B cell (primary cell): ENCODE measurements around the gene KCNJ14. TPM values are rescaled to one million over a fixed set of nuclear protein-coding genes. Genes with fewer than 3 reads are reported as not detected.

Experiments used
- ATAC-seq: fragments of 200-7000 bp; cut with Tn5 transposase; one replicate; pipeline ENCODE4 v1.10.0; 2021; ENCODE audit warnings: low read depth, mild to moderate bottlenecking, moderate number of reproducible peaks, moderate library complexity
- CTCF ChIA-PET: fragments of 350-600 bp; sonication (Branson Sonifier 250); formaldehyde crosslinking; loops from one replicate; lab custom pipeline; 2021; ENCODE audit warnings: antibody characterized with exemption, inconsistent platforms; lab: Charles Lee
- POLR2A ChIA-PET: fragments of 350-600 bp; sonication (Branson Sonifier 250); formaldehyde crosslinking; loops from one replicate; lab custom pipeline; 2021; ENCODE audit warnings: antibody characterized with exemption; lab: Charles Lee
- DNase-seq: peaks from one replicate; pipeline ENCODE4 v3.0.0; 2013
- H2AFZ ChIP-seq: 2 replicates; pipeline ENCODE4 v1.6.1; 2012; ENCODE audit warnings: mild to moderate bottlenecking, low read depth, low read length; ENCODE audit not compliant: insufficient read depth, poor library complexity, severe bottlenecking
- H3K27ac ChIP-seq, 2 donors: 1 replicate in 1 of 2; 2 replicates in 1 of 2; pipeline ENCODE4 v1.5.1; 2012 to 2013; ENCODE audit warnings: low read length in 2 of 2, mild to moderate bottlenecking in 2 of 2, moderate library complexity in 1 of 2
- H3K27me3 ChIP-seq, 4 experiments: fragments of 200-600 bp in 1 of 4; sonication (generic) in 1 of 4; replicated peaks in 1 of 4; 1 replicate in 2 of 4; 2 replicates in 2 of 4; pipeline versions ENCODE4 v1.6.1 to v1.7.0; 2013 to 2016; ENCODE audit warnings: low read length in 3 of 4, mild to moderate bottlenecking in 2 of 4, mixed read lengths in 1 of 4, moderate library complexity in 1 of 4; ENCODE audit not compliant: insufficient read depth in 4 of 4, control insufficient read depth in 3 of 4; ENCODE audit errors: control extremely low read depth in 1 of 4
- H3K36me3 ChIP-seq, 2 experiments: replicated peaks in 1 of 2; 1 replicate in 1 of 2; 2 replicates in 1 of 2; pipeline versions ENCODE4 v1.6.1 to v1.7.1; 2013; ENCODE audit warnings: low read length in 1 of 2; ENCODE audit not compliant: insufficient read depth in 2 of 2, control insufficient read depth in 1 of 2; ENCODE audit errors: control extremely low read depth in 1 of 2, extremely low read depth in 1 of 2
- H3K4me1 ChIP-seq, 2 donors: fragments of 200-600 bp in 1 of 2; sonication (generic) in 1 of 2; 1 replicate in 1 of 2; 2 replicates in 1 of 2; pipeline versions ENCODE4 v1.5.1 to v1.6.1; 2013 to 2017; ENCODE audit warnings: low read length in 2 of 2; ENCODE audit not compliant: control insufficient read depth in 2 of 2, insufficient read depth in 2 of 2
- H3K4me2 ChIP-seq: replicated peaks from 2 replicates; pipeline ENCODE3; 2012; ENCODE audit warnings: mild to moderate bottlenecking, low read depth, low read length; ENCODE audit not compliant: poor library complexity, severe bottlenecking
- H3K4me3 ChIP-seq, 5 experiments: fragments of 200-600 bp in 1 of 5; sonication (generic) in 1 of 5; 1 replicate in 3 of 5; 2 replicates in 2 of 5; pipeline versions ENCODE4 v1.5.1 to v1.7.0; 2011 to 2016; ENCODE audit warnings: low read length in 4 of 5, mild to moderate bottlenecking in 4 of 5, low read depth in 2 of 5, control low read depth in 1 of 5, moderate library complexity in 1 of 5; ENCODE audit not compliant: insufficient read depth in 1 of 5; ENCODE audit errors: control extremely low read depth in 1 of 5, extremely low read depth in 1 of 5
- H3K79me2 ChIP-seq: fragments of 200-600 bp; sonication (generic); one replicate; pipeline ENCODE4 v1.6.0; 2016; ENCODE audit warnings: low read length; ENCODE audit not compliant: control insufficient read depth, insufficient read depth
- H3K9ac ChIP-seq: fragments of 200-600 bp; sonication (generic); 2 replicates; pipeline ENCODE4 v1.6.1; 2017; ENCODE audit warnings: mild to moderate bottlenecking, low read length, moderate library complexity
- H3K9me3 ChIP-seq, 3 donors: one replicate each; pipeline versions ENCODE4 v1.6.1 to v1.7.1; 2013; ENCODE audit warnings: low read length in 2 of 3; ENCODE audit not compliant: control insufficient read depth in 2 of 3, insufficient read depth in 1 of 3; ENCODE audit errors: control extremely low read depth in 1 of 3
- H4K20me1 ChIP-seq: 2 replicates; pipeline ENCODE4 v1.6.0; 2012; ENCODE audit warnings: mild to moderate bottlenecking, low read length; ENCODE audit not compliant: insufficient read depth, control insufficient read depth, poor library complexity, severe bottlenecking
- H3K27ac Mint-ChIP-seq: one replicate; pipeline ENCODE4 v1.8.0; 2021; ENCODE audit warnings: mixed read lengths
- H3K27me3 Mint-ChIP-seq: one replicate; pipeline ENCODE4 v1.8.0; 2021; ENCODE audit warnings: mixed read lengths
- H3K4me1 Mint-ChIP-seq: one replicate; pipeline ENCODE4 v1.8.0; 2021; ENCODE audit warnings: mixed read lengths
- H3K4me3 Mint-ChIP-seq: one replicate; pipeline ENCODE4 v1.8.0; 2021; ENCODE audit warnings: mixed read lengths
- H3K9me3 Mint-ChIP-seq: one replicate; pipeline ENCODE4 v1.8.0; 2022; ENCODE audit warnings: mixed read lengths; ENCODE audit not compliant: insufficient read depth
- CTCF ChIP-seq: fragments of 200-600 bp; IDR thresholded peaks from one replicate; pipeline ENCODE4 v1.8.0; 2022; ENCODE audit warnings: antibody characterized with exemption, mild to moderate bottlenecking
- EZH2 ChIP-seq: IDR thresholded peaks from 2 replicates; pipeline ENCODE4 v1.6.1; 2012; ENCODE audit warnings: borderline replicate concordance, low read depth, mild to moderate bottlenecking, moderate library complexity, low read length; ENCODE audit not compliant: insufficient read depth, poor library complexity, severe bottlenecking
- WGBS: methylation state at CpG from one replicate; pipeline ENCODE4 v1.1.5; 2013; ENCODE audit warnings: missing lambda C conversion rate; ENCODE audit not compliant: insufficient coverage; 5-methylcytosine and 5-hydroxymethylcytosine counted together
- intact Hi-C: fragments of 100-400 bp; cut with micrococcal nuclease; formaldehyde crosslinking; loops from one replicate; pipeline ENCODE4 v1.10.0; 2022
- polyA plus RNA-seq: library from polyadenylated mRNA; depleted of rRNA; stranded (reverse); fragments of >200 nt; gene quantifications from 2 replicates; pipeline ENCODE4 v1.2.3, GENCODE V29; 2012
- total RNA-seq, 2 donors: library from RNA; stranded (reverse); fragments of 120-200 nt in 1 of 2; gene quantifications; 1 replicate in 1 of 2; 2 replicates in 1 of 2; pipeline versions ENCODE4 v1.2.3 to v1.2.4, GENCODE V29; 2013 to 2022

Gene KCNJ14
- total and polyA plus RNA-seq, 2 donors (not counting 1 experiment from before 2014, with no cell fraction given): 1.5 to 2.3 TPM

GRCh38 chr19:48441360-48442050, 13.9 kb upstream of the KCNJ14 start:
- H3K4me3 ChIP-seq: no peak overlapping the region
- H2AFZ ChIP-seq: no peak overlapping the region
- peak overlapping the region; percentile 34 for H3K27ac Mint-ChIP-seq
- H3K27me3 Mint-ChIP-seq: peaks cover 36% of the 10 kb centered on the region
- no peaks in the 10 kb centered on the region for H3K9me3 Mint-ChIP-seq
- POLR2A ChIA-PET: interaction anchor here (0.6 kb wide), 1 partner anchor 46 kb away, joined by 3 read pairs; no protein-coding TSS in a partner anchor
- peaks cover 0 to 37% (median 15%) of the 10 kb centered on the region in 4 experiments for H3K27me3 ChIP-seq
- 98% methylated on average over 15 of the region's 20 CpGs for WGBS
- H3K9ac ChIP-seq: no peak overlapping the region
- CTCF ChIA-PET: interaction anchor here (0.8 kb wide), 1 partner anchor 401 kb away, joined by 3 read pairs; no protein-coding TSS in a partner anchor
- ATAC-seq (no peak), DNase-seq (peak; percentile 24)
- no peaks in the 10 kb centered on the region for H3K36me3 ChIP-seq
- H3K27ac ChIP-seq: no peak overlapping the region
- peak overlapping the region; percentile 73 for H3K4me3 Mint-ChIP-seq
- no peak overlapping the region for H3K4me2 ChIP-seq
- H3K4me1 ChIP-seq: peaks cover 20 to 23% of the 10 kb centered on the region in 2 donors
- TF ChIP-seq CTCF (no peak), EZH2 (no peak)
- peaks cover 16% of the 10 kb centered on the region for H3K79me2 ChIP-seq
- peaks cover 29% of the 10 kb centered on the region for H3K4me1 Mint-ChIP-seq
- peaks cover 0 to 21% (median 0%) of the 10 kb centered on the region in 3 donors for H3K9me3 ChIP-seq
- intact Hi-C loops: no loop called here
- no peaks in the 10 kb centered on the region for H4K20me1 ChIP-seq
